GM19328 (cell line): Measurements from ENCODE around the gene TDRD9.
"Not testable (repeated sequence)": the region's sequence is repeated elsewhere in the genome, so short reads cannot be mapped to it uniquely, and the experiment has no call there.

Source experiments
- ATAC-seq: cut with Tn5 transposase; IDR thresholded peaks from one replicate; pipeline ENCODE4 v1.9.1; 2021; ENCODE audit warnings: mild to moderate bottlenecking, moderate library complexity; ENCODE audit not compliant: unreplicated experiment

TDRD9 gene

GRCh38 chr14:103920981-103921854, 7.0 kb upstream of the TDRD9 start:
- peak; percentile 97 for ATAC-seq

GRCh38 chr14:103921855-103922200, 6.4 kb upstream of the TDRD9 start:
- not testable (repeated sequence) for ATAC-seq

- ATAC-seq = no peak
These were observed 4.4 kb upstream of the TDRD9 start for GRCh38 chr14:103923863-103924262.

- ATAC-seq = no peak
These were observed 2.9 kb upstream of the TDRD9 start for GRCh38 chr14:103925316-103925715.

- no peak for ATAC-seq
These were observed 690 bp upstream of the TDRD9 start for GRCh38 chr14:103927566-103927965.

GRCh38 chr14:103930051-103930604, 1.9 kb downstream of the TDRD9 start:
- no peak for ATAC-seq

- ATAC-seq = no peak
These were observed 3.2 kb downstream of the TDRD9 start for GRCh38 chr14:103931422-103931821.

- no peak for ATAC-seq
These were observed 4.7 kb downstream of the TDRD9 start for GRCh38 chr14:103932791-103933490.

- no peak for ATAC-seq
These were observed 6.8 kb downstream of the TDRD9 start for GRCh38 chr14:103935102-103935501.

GRCh38 chr14:103941462-103941861, 13.2 kb downstream of the TDRD9 start:
- ATAC-seq = no peak

- no peak for ATAC-seq
These were observed 13.9 kb downstream of the TDRD9 start, which contains the start of gene RD3L for GRCh38 chr14:103941973-103942736. Gene RD3L (minus strand): TSS chr14:103942529. CDS start chr14:103941695, 834 bp downstream.

GRCh38 chr14:103943673-103944072, 15.4 kb downstream of the TDRD9 start:
- no peak for ATAC-seq

GRCh38 chr14:103946975-103947374, 18.7 kb downstream of the TDRD9 start:
- ATAC-seq = no peak

GRCh38 chr14:103948442-103948841, 20.2 kb downstream of the TDRD9 start:
- ATAC-seq = no peak

GRCh38 chr14:103949131-103949790, 21.0 kb downstream of the TDRD9 start:
- no peak for ATAC-seq

- ATAC-seq = no peak
These were observed 32.3 kb downstream of the TDRD9 start for GRCh38 chr14:103960457-103961055.

- no peak for ATAC-seq
These were observed 33.8 kb downstream of the TDRD9 start for GRCh38 chr14:103961928-103962578.

GRCh38 chr14:103966631-103967030, 38.4 kb downstream of the TDRD9 start:
- no peak for ATAC-seq

- ATAC-seq = no peak
These were observed 41.7 kb downstream of the TDRD9 start for GRCh38 chr14:103969961-103970360.

- no peak for ATAC-seq
These were observed 45.1 kb downstream of the TDRD9 start for GRCh38 chr14:103973354-103973753.
